Neuronal stem cell (in vitro differentiated cells): Measurements from ENCODE around the gene CRHR1.

ENCODE experiments used
- DNase-seq: peaks from one replicate; pipeline ENCODE4 v3.0.0-alpha.2; 2013; ENCODE audit warnings: low spot score
- H2AFZ ChIP-seq: one replicate; pipeline ENCODE4 v1.6.1; 2013; ENCODE audit warnings: mild to moderate bottlenecking, low read length, inconsistent platforms
- H2AK5ac ChIP-seq: 2 replicates; pipeline ENCODE4 v1.6.1; 2013; ENCODE audit warnings: low read depth, mild to moderate bottlenecking, inconsistent platforms, low read length, moderate library complexity, mixed read lengths
- H2BK120ac ChIP-seq: 2 replicates; pipeline ENCODE4 v1.6.1; 2013; ENCODE audit warnings: low read depth, mild to moderate bottlenecking, inconsistent platforms, low read length, moderate library complexity, mixed read lengths
- H2BK12ac ChIP-seq: one replicate; pipeline ENCODE4 v1.6.1; 2013; ENCODE audit warnings: low read length, inconsistent platforms
- H2BK15ac ChIP-seq: 2 replicates; pipeline ENCODE4 v1.6.1; 2013; ENCODE audit warnings: mild to moderate bottlenecking, low read length, inconsistent platforms, mixed read lengths
- H2BK5ac ChIP-seq: one replicate; pipeline ENCODE4 v1.6.1; 2013; ENCODE audit warnings: inconsistent platforms, mild to moderate bottlenecking, low read length, moderate library complexity
- H3K14ac ChIP-seq: one replicate; pipeline ENCODE4 v1.6.1; 2013; ENCODE audit warnings: low read length, inconsistent platforms
- H3K18ac ChIP-seq: 2 replicates; pipeline ENCODE4 v1.6.1; 2013; ENCODE audit warnings: low read length, inconsistent platforms
- H3K23ac ChIP-seq: 2 replicates; pipeline ENCODE4 v1.6.1; 2013; ENCODE audit warnings: low read depth, mild to moderate bottlenecking, mixed read lengths, low read length, inconsistent platforms; ENCODE audit not compliant: poor library complexity
- H3K27ac ChIP-seq: replicated peaks from 3 replicates; pipeline ENCODE4 v1.5.1; 2013; ENCODE audit warnings: low read length, inconsistent platforms
- H3K27me3 ChIP-seq, 3 experiments: 2 replicates each; pipeline ENCODE4 v1.6.1; 2013; ENCODE audit warnings: low read length in 3 of 3, mild to moderate bottlenecking in 2 of 3, inconsistent platforms in 1 of 3, low read depth in 1 of 3, mixed read lengths in 1 of 3, moderate library complexity in 1 of 3; ENCODE audit not compliant: control insufficient read depth in 3 of 3, insufficient read depth in 3 of 3
- H3K36me3 ChIP-seq, 2 donors: replicated peaks in 1 of 2; 2 replicates each; pipeline ENCODE4 v1.6.1; 2013; ENCODE audit warnings: low read length in 2 of 2; ENCODE audit not compliant: control insufficient read depth in 2 of 2, insufficient read depth in 2 of 2
- H3K4ac ChIP-seq: 2 replicates; pipeline ENCODE4 v1.6.1; 2013; ENCODE audit warnings: inconsistent platforms, mild to moderate bottlenecking, low read length, moderate library complexity
- H3K4me1 ChIP-seq, 2 donors: 1 replicate in 1 of 2; 2 replicates in 1 of 2; pipeline ENCODE4 v1.6.1; 2013; ENCODE audit warnings: low read length in 2 of 2, low read depth in 1 of 2; ENCODE audit not compliant: control insufficient read depth in 2 of 2, insufficient read depth in 1 of 2
- H3K4me2 ChIP-seq: one replicate; pipeline ENCODE4 v1.6.1; 2013; ENCODE audit warnings: mild to moderate bottlenecking, low read length, inconsistent platforms; ENCODE audit not compliant: insufficient read depth, poor library complexity, severe bottlenecking
- H3K4me3 ChIP-seq, 2 donors: 2 replicates each; pipeline ENCODE4 v1.5.1; 2013; ENCODE audit warnings: low read length in 2 of 2, mild to moderate bottlenecking in 2 of 2, inconsistent platforms in 1 of 2, moderate library complexity in 1 of 2
- H3K79me1 ChIP-seq: one replicate; pipeline ENCODE4 v1.6.1; 2013; ENCODE audit warnings: low read depth, mild to moderate bottlenecking, inconsistent platforms, low read length, moderate library complexity
- H3K9ac ChIP-seq: one replicate; pipeline ENCODE4 v1.6.1; 2013; ENCODE audit warnings: mild to moderate bottlenecking, low read depth, low read length, inconsistent platforms; ENCODE audit not compliant: poor library complexity
- H3K9me3 ChIP-seq, 2 donors: replicated peaks in 1 of 2; 2 replicates each; pipeline versions ENCODE3 to v1.6.1; 2013; ENCODE audit warnings: low read length in 2 of 2, mild to moderate bottlenecking in 2 of 2, inconsistent platforms in 1 of 2, low read depth in 1 of 2, mixed read lengths in 1 of 2, moderate library complexity in 1 of 2; ENCODE audit not compliant: control insufficient read depth in 2 of 2, insufficient read depth in 1 of 2
- H4K8ac ChIP-seq: one replicate; pipeline ENCODE4 v1.6.1; 2013; ENCODE audit warnings: low read depth, mild to moderate bottlenecking, inconsistent platforms, low read length, moderate library complexity
- H4K91ac ChIP-seq: one replicate; pipeline ENCODE4 v1.6.1; 2013; ENCODE audit warnings: low read length, low read depth, mild to moderate bottlenecking, inconsistent platforms; ENCODE audit not compliant: poor library complexity
- WGBS, 2 donors: extraction: QIAGEN DNeasy Blood & Tissue Kit; methylation state at CpG; one replicate each; pipeline ENCODE4 v1.1.7; 2013; ENCODE audit warnings: missing lambda C conversion rate in 2 of 2, mixed read lengths in 1 of 2; ENCODE audit not compliant: insufficient read length in 2 of 2, insufficient replicate concordance in 1 of 2; ENCODE audit errors: extremely low coverage in 2 of 2; 5-methylcytosine and 5-hydroxymethylcytosine counted together

CRHR1 gene

GRCh38 chr17:45794840-45795239 is 10.7 kb downstream of the CRHR1 start:
- Histone ChIP-seq H3K27ac (no peak overlapping the region), H3K4me2 (no peak overlapping the region), H3K27me3 (peaks cover 0 to 65% (median 0%) of the 10 kb centered on the region in 3 experiments), H2BK120ac (no peak overlapping the region), H3K36me3 (no peaks in the 10 kb centered on the region), H3K4ac (no peak overlapping the region), H4K91ac (no peak overlapping the region), H2AK5ac (peak overlapping the region; percentile 78), H3K18ac (peak overlapping the region; percentile 60), H3K9ac (no peak overlapping the region), H3K23ac (no peak overlapping the region), H2BK12ac (no peak overlapping the region), H3K14ac (no peak overlapping the region), H3K9me3 (no peaks in the 10 kb centered on the region), H3K4me1 (peaks cover 0 to 6% of the 10 kb centered on the region in 2 donors), H3K79me1 (no peaks in the 10 kb centered on the region), H2BK5ac (no peak overlapping the region), H2BK15ac (no peak overlapping the region), H3K4me3 (no peak overlapping the region), H2AFZ (no peak overlapping the region), H4K8ac (no peak overlapping the region)
- no CpG with 5 or more reads among the region's 6 CpGs for WGBS, 2 donors
- DNase-seq, result no peak

GRCh38 chr17:45800816-45801215 is 16.7 kb downstream of the CRHR1 start:
- H3K18ac ChIP-seq, result peak overlapping the region; percentile 28
- H3K4ac ChIP-seq, result no peak overlapping the region
- H3K9me3 ChIP-seq, result no peaks in the 10 kb centered on the region
- peaks cover 0 to 52% (median 0%) of the 10 kb centered on the region in 3 experiments for H3K27me3 ChIP-seq
- H3K9ac ChIP-seq, result no peak overlapping the region
- no peak overlapping the region for H3K4me2 ChIP-seq
- no peak overlapping the region for H4K8ac ChIP-seq
- no peak overlapping the region for H3K4me3 ChIP-seq
- no peak overlapping the region for H2BK15ac ChIP-seq
- H3K14ac ChIP-seq, result no peak overlapping the region
- H2BK12ac ChIP-seq, result no peak overlapping the region
- no peak overlapping the region for H3K23ac ChIP-seq
- H3K4me1 ChIP-seq, result no peaks in the 10 kb centered on the region
- no peak overlapping the region for H2BK120ac ChIP-seq
- no CpG with 5 or more reads among the region's 2 CpGs for WGBS, 2 donors
- no peak overlapping the region for H3K27ac ChIP-seq
- no peak overlapping the region for H2BK5ac ChIP-seq
- H4K91ac ChIP-seq, result peak overlapping the region; percentile 65
- peak overlapping the region; percentile 54 for H2AK5ac ChIP-seq
- H3K79me1 ChIP-seq, result no peaks in the 10 kb centered on the region
- no peak for DNase-seq
- H3K36me3 ChIP-seq, result no peaks in the 10 kb centered on the region
- no peak overlapping the region for H2AFZ ChIP-seq

GRCh38 chr17:45801421-45801820 is 17.3 kb downstream of the CRHR1 start:
- no peak overlapping the region for H3K14ac ChIP-seq
- no peak overlapping the region for H3K23ac ChIP-seq
- H3K9me3 ChIP-seq, result no peaks in the 10 kb centered on the region
- DNase-seq, result no peak
- H3K27me3 ChIP-seq, result peaks cover 0 to 52% (median 0%) of the 10 kb centered on the region in 3 experiments
- H3K9ac ChIP-seq, result no peak overlapping the region
- H3K36me3 ChIP-seq, result no peaks in the 10 kb centered on the region
- H2AFZ ChIP-seq, result no peak overlapping the region
- no peaks in the 10 kb centered on the region for H3K4me1 ChIP-seq
- H2BK15ac ChIP-seq, result no peak overlapping the region
- H3K79me1 ChIP-seq, result no peaks in the 10 kb centered on the region
- no peak overlapping the region for H3K27ac ChIP-seq
- no peak overlapping the region for H2BK12ac ChIP-seq
- H3K4me3 ChIP-seq, result no peak overlapping the region
- H2AK5ac ChIP-seq, result no peak overlapping the region
- no peak overlapping the region for H3K4ac ChIP-seq
- H4K8ac ChIP-seq, result no peak overlapping the region
- no CpG with 5 or more reads among the region's 8 CpGs for WGBS, 2 donors
- no peak overlapping the region for H3K18ac ChIP-seq
- H2BK120ac ChIP-seq, result no peak overlapping the region
- H2BK5ac ChIP-seq, result no peak overlapping the region
- no peak overlapping the region for H4K91ac ChIP-seq
- no peak overlapping the region for H3K4me2 ChIP-seq

- no peak overlapping the region for H3K4me3 ChIP-seq
- H3K27ac ChIP-seq, result no peak overlapping the region
- no peak overlapping the region for H4K91ac ChIP-seq
- H3K14ac ChIP-seq, result no peak overlapping the region
- H4K8ac ChIP-seq, result no peak overlapping the region
- no peaks in the 10 kb centered on the region for H3K9me3 ChIP-seq
- no peak overlapping the region for H3K23ac ChIP-seq
- H2BK12ac ChIP-seq, result no peak overlapping the region
- H2AK5ac ChIP-seq, result no peak overlapping the region
- H3K36me3 ChIP-seq, result no peaks in the 10 kb centered on the region
- H2AFZ ChIP-seq, result no peak overlapping the region
- no peak overlapping the region for H3K18ac ChIP-seq
- peaks cover 0 to 22% (median 0%) of the 10 kb centered on the region in 3 experiments for H3K27me3 ChIP-seq
- no peak overlapping the region for H3K9ac ChIP-seq
- no peak overlapping the region for H2BK120ac ChIP-seq
- H3K4me1 ChIP-seq, result peaks cover 0 to 10% of the 10 kb centered on the region in 2 donors
- WGBS, 2 donors, result no CpG with 5 or more reads among the region's 1 CpG
- no peak overlapping the region for H3K4me2 ChIP-seq
- no peak overlapping the region for H2BK15ac ChIP-seq
- H3K4ac ChIP-seq, result no peak overlapping the region
- H2BK5ac ChIP-seq, result peak overlapping the region; percentile 7
- no peaks in the 10 kb centered on the region for H3K79me1 ChIP-seq
- DNase-seq, result no peak
Observed at GRCh38 chr17:45808845-45809244, 24.7 kb downstream of the CRHR1 start.
